Stimulated activated CD4-positive, alpha-beta T cell treated with anti-CD3 and anti-CD28 coated beads, Interleukin-1b, Interleukin-23, amount 100 ng/mL, for 48 hours (primary cell): Measurements from ENCODE around the gene MID2.
"Not testable (repeated sequence)": the region's sequence is repeated elsewhere in the genome, so short reads cannot be mapped to it uniquely, and the experiment has no call there.

Experiments
- DNase-seq: peaks from one replicate; pipeline ENCODE4 v3.0.0-alpha.2; 2020

MID2 gene, protein sequence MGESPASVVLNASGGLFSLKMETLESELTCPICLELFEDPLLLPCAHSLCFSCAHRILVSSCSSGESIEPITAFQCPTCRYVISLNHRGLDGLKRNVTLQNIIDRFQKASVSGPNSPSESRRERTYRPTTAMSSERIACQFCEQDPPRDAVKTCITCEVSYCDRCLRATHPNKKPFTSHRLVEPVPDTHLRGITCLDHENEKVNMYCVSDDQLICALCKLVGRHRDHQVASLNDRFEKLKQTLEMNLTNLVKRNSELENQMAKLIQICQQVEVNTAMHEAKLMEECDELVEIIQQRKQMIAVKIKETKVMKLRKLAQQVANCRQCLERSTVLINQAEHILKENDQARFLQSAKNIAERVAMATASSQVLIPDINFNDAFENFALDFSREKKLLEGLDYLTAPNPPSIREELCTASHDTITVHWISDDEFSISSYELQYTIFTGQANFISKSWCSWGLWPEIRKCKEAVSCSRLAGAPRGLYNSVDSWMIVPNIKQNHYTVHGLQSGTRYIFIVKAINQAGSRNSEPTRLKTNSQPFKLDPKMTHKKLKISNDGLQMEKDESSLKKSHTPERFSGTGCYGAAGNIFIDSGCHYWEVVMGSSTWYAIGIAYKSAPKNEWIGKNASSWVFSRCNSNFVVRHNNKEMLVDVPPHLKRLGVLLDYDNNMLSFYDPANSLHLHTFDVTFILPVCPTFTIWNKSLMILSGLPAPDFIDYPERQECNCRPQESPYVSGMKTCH

DNA sequence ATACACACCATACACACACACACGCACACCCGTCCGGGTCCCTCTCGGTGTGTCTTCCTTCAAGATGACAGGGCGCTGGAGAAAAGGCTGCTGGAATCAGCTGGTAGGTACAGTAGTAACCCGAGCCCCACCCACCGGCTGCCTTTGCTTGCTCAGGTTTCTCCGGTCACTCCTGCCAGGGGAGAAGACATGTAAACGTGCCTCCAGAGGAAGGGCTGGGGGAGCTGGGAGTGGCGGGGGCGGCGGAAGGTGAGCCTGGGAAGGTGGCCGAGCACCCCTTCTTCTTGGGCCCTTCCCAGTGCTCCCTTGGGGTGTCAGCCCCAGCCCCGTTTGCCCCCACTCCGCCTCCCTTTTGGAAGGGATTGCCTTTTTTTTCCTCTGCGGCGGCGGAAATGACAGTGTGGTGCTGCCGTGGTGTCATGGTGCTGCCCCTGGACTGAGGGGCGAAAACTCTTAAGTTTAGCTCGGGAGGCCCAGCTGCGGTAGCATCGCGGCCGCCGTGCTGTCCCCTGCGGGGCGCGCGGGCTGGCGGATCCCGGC lies at the start of gene MID2:
Gene MID2, plus strand, starts transcription at position 169 of the 540 bp plus-strand sequence. CDS start 561 bp downstream, outside the sequence.
- DNase-seq = peak; percentile 45

DNA sequence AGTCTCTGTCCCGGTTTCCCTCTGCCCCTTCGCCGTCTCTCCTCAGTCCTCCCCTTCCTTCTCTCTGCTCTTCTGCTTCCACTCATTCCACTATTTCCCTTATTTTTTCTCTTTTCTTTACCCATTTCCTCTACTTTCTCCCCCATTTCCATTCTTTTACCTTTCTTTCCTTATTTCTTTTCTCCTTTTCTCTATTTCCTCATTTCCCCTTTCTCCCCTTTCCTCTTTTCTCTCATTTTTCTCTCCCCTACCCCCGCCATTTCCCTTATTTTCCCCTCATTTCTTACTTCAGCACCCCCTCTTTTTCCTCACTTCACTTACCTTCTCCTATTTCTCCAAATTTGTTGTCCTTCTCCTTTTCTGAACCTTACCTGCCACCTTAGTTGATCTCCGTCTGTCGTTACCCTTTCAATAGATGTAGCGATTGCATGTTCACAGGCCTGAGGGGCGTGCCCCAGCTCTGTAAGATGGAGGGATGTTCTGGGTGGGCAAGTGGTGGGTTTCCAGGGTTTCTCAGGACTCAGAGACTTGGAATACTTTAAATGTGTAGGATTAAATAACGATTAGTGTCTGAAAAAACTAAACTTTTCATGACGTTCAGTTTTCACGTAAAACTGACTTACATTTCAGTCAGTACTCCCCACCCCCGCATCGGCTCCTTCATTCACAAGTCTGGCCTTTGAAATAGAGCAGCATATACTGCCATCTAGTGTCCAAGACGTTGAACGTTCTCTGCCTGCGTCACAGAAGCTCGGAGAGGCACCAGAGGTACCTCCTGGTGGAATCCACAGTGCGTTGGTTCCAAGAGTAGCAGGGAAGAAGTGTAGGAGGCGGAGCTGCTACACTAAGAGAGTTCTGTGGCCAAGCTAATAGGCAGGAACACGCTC lies 48.8 kb upstream of the MID2 start:
- DNase-seq = peak; percentile 76

DNA sequence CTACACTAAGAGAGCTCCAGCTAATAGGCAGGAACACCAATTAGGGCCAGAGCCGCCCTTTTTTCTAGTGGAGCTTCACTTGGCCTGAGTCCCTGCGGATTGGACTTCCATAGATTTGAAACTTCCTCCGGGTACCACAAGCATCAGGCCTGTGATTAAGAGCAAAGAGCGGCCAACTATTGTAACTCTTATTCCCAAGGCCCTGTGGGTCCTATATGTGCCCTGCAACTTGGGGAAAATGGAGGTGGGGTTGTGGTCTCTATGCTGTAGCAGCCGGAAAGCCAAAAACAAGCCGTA lies 48.2 kb upstream of the MID2 start, which contains the start of gene NCBP2L:
Gene NCBP2L, plus strand, starts transcription at position 198 of the 297 bp plus-strand sequence. CDS start 16,488 bp downstream, outside the sequence.
- no peak for DNase-seq

DNA sequence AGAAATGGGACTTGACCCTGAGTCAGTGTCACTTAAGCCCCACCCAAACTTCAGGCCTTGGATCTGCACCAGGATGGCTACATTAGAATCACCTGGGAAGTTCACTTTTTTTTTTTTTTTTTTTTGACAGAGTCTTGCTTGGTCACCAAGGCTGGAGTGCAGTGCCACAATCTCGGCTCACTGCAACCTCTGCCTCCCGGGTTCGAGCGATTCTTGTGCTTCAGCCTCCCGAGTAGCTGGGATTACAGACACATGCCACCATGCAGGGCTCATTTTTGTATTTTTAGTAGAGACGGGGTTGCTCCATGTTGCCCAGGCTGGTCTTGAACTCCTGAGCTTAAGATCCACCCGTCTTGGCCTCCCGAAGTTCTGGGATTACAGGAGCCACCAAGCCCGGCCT lies 45.1 kb upstream of the MID2 start:
- DNase-seq = no peak

DNA sequence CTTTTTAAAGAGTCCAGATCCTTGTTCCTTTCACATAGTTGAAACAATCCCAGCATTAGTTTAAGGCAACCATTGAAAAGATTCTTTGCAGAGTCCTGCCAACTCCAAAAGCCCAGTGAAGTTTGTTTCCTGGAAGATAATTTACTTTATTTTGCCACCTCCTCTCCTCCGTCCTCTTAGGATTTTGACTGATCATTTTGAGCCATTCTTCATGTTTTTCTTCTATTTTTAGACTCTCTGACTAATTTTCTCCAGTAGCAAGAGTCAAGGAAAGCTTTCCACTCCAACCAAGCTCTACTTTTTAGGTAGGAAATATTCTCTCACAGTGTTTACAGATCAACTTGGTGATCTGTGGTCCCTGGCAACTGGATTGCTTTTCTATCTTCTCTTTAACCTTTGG lies 37.8 kb upstream of the MID2 start:
- DNase-seq = no peak

DNA sequence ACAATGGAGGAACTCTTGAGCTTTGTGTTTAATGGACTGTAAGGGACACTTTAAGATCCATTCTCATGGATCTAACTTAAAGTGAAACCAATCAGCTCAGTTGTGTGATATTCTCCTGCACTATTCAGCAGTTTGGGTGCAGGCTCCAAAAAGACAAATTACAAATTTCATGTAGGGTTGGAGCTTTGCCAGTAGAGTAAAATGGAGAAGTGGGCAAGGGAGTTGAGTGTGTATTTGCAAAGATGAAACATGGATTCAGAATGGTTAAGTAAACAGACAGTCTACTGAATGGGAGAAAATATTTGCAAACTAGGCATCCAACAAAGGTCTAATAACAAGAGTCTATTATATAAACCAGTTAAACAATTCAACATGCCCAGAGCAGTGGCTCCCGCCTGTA lies 21.2 kb upstream of the MID2 start:
- DNase-seq = no peak

DNA sequence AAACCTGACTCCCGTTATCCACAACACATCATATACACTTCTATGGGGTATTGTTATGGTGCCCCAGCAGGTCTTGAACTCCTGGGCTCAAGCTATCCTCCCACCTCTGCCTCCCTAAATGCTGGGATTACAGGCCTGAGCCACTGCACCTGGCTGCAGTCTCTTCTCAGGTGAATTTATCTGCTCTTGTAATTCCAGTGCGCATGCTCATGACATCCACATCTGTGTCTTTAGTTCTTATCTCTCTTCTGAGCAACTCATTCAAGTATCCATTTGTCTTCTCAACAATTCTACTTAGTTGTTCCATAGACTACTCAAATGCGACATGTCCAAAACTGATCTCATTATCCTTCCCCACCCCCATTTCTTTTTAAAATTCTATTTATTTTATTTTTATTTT lies 20.5 kb upstream of the MID2 start:
- DNase-seq = no peak

DNA sequence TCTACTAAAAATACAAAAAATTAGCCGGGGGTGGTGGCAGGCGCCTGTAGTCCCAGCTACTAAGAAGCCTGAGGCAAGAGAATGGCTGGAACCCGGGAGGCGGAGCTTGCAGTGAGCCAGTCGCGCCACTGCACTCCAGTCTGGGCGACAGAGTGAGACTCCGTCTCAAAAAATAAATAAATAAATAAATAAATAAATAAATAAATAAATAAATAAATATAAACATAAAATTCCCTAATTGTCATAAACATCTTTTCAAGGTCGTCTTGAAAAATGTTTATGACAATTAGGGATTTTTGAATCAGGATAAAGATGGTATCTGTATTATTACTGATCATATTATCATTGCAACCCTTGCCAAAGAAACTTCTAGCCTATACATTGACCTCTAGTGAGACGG lies 15.6 kb upstream of the MID2 start:
- not testable (repeated sequence) for DNase-seq

DNA sequence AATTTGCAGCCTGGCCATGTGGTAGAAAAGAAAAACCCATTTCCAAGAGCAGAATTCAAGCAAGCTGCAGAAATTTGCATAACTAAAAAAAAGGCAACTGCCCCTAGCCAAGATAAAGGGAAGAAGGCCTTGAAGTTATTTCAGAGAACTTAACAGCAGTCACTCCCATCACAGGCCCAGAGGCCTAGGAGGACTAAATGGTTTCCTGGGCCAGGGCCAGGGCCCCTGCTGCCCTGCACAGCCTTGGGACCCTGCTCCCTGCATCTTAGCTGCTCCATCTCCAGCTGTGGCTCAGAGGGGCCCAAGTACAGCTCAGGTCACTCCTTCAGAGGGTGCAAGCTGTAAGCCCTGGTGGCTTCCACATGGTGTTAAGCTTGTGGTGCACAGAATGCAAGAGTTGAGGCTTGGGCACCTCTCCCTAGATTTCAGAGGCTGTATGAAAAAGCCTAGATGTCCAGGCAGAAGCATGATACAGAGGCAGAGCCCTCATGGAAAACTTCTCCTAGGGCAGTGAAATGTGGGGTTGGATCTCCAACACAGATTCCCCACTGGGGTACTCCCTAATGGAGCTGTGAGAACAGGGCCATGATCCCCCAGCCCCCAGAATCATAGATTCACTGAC lies 6.7 kb upstream of the MID2 start:
- no peak for DNase-seq

DNA sequence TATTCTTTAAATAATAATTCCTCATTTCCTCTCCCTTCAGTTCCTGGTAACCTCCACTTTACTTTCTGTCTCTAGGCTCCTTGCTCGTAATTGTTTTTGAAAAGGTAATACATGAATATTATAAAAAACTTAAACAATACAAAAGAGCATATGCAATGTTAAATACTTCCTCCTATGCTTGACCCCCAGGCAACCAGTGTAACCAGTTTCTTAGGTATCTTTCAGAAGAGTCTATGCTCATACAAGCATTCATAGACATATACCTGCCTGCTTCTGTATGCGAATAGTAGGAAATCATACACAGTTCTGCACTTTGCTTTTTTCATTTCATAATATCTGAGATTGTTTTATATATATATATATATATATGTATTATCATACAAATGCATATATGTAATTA lies 2.6 kb upstream of the MID2 start:
- no peak for DNase-seq

DNA sequence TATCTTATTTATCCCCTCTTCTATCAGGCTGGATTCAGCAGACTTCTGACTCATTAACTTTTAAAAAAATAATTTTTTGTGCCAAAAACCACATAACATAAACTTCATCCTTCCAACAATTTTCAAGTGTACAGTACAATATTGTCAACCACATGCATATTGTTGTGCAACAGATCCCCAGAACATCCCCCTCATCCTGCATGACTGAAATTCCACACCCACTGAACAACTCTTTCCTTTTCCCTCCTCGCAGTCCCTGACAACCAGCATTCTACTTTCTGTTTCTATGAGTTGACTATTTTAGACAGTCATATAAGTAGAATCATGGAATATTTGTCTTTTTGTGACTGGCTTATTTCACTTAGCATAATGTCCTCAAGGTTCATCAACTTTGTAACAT lies 2.2 kb upstream of the MID2 start:
- DNase-seq = no peak

DNA sequence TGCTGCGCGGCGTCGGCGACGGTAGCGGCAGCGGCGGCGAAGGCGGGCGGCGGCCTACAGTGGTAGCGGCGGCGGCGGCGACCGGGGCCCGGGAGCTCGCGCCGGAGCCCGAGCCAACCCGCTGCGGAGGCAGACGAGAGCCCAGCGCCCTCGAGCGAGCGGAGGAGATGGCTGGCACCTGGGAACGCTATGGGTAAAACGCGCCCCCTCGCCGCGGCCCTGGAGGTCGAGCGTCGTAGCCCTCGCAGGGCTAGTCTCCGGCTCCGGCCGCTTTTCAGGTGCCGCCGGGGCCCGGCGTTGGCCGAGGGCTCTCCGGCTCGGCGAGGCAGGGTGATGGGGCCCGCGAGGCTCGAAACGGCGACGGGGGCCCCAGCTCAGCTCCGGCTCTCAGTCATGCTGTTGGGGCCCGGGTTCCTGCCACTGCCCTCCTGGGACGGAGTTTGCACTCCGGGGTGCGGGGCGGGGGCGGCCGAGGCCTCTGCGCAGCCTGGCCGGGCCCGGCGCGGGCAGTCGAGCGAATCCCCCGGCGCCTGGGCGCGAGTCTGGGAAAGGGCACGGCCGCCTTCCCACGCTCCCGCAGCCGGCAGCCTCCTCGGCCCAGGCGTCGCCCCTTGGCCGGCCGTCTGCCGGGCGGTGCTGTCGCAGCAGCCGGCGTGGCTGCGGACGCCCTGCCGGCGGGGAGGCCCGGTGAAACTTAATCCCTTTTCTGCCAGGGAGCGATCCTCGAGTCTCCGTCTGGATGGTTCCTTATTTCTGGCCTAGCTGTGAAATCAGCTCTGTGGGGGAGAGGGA lies 768 bp downstream of the MID2 start:
- peak; percentile 21 for DNase-seq

DNA sequence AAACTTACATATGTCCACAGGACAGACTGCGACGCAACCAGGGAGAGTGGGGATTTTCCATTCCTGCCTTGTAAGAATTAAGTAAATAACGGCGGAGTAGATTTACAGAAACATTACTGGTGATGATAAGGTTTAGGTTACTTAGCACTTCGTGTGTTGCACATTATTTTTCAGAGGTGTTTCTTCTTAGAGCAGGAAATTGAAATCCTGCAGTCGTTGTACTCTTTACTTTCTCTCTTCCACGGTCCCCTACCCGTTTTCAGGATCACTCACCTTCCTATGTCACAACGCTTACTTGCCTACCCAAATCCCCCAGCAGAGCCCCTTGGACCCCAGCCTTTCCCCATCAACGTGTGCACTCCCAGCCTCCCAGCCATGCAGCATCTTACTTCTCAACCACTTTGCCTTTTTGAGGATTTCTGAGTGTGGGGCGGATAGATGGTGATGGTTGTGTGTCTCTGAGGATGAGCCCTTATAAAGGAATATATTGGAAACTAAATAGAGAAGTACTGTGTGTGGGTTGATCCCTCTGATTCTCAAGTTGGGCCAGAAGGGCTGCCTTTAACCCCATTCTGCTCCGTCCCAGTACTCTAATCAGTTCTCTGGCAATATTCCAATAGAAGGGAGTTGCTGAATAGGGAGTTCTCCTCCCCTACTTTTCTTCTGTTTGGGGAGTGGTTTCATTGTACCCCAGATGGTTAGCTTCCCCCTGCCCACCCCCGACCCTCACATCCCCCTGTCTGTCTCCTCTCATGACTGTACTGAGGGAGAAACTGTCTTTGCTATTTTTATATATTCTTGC lies 1.6 kb downstream of the MID2 start:
- DNase-seq = no peak

DNA sequence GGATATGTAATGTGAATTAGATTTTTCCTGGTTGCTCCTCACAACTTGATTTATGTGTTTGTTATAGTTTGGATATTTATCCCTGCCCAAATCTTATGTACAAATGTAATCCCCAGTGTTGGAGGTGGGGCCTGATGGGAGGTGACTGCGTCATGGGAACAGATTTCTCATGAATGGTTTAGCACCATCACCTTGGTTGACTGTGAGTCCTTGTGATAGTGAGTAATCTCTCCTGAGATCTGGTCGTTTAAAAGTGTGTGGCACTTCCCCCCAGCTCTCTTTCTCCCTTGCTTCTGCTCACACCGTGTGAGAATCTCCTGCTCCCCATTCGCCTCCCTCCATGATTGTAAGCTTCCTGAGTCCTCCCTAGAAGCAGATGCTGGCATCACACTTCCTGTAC lies 2.2 kb downstream of the MID2 start:
- peak; percentile 24 for DNase-seq

DNA sequence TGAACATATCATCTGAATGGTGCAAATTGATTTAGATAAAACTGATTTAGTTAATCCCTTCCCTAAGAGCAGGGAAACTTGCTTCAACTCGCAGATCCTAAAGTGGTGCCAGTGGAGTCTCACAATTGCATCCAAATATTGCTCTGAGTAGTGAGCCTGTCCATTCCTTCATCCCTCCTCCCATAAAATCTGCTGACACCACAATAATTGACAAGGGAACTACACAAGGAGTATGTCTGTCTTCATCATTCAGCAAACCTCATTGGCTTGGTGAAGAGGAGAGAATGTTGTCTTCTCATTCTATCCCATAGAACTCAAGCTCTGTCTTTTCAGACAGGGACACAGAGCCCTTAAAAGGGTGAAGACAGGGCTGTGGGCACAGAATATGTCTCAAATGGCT lies 4.2 kb downstream of the MID2 start:
- DNase-seq = no peak

DNA sequence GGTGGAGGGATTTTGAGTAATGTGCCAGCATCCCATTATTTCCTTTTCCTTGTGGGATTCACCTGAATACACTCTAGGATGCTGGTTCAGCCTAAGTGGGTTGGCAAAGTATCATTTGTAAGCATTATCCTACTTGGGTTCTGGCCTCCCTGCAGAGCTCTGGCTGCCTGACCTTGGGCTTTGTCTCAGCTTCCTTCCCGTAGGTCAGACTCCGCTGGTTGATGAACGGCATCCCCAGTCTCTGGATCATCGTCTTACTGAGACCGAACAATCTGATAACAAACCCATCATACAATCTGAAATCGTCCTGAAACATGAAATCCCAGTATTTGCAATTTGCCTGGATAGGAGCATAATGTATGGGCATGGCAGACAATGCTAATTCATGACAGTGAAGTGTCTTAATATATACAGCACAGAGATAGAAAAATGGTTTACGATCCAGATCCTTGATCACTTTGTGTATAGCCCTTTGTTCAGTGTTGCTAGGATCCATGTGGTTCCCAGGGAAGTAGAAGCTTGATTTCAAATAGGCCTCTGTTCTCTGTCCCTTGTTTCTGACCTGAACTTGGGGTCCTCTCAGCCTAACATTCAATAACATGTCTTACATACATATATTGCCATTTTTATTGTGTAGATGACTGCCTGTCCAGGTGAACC lies 5.5 kb downstream of the MID2 start:
- no peak for DNase-seq

DNA sequence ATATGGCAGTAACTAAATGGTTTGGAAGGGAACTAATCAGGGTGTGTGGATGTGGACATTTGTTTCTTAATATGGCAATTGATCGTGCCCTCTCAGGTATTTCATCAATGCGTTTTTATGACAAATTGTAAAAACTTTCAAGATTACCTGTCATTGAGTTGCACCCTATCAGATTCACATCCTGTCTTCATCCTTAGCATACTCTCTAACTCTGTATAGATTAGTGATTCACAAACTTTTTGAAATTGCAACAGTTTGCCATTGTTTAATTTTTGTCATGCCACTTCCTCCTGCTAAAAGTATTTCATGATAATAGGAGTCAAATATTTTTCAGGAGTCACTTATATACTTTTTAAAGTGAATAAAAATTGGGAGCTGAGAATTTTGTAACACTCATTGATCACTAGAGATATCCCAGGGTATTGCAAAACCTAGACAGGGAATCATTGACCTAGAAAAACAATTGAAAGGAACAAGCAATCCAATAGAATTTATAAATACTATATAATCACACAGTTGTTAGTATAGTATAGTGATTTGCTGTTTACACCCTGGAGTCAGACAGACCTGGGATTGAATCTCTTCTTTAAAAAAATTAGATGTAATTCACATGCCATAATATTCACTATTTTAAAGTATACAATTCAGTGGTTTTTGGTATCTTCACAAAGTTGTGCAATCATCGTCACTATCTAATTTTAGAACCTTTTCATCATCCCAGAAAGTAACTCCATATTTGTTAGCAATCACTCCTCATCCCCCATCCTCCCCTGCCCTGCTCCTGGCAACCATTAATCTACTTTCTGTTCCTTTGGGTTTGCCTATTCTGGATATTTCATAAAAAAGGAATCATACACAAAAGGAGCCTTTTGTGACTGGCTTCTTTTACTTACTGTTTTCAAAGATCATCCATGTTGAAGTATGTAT lies 8.9 kb downstream of the MID2 start:
- no peak for DNase-seq

DNA sequence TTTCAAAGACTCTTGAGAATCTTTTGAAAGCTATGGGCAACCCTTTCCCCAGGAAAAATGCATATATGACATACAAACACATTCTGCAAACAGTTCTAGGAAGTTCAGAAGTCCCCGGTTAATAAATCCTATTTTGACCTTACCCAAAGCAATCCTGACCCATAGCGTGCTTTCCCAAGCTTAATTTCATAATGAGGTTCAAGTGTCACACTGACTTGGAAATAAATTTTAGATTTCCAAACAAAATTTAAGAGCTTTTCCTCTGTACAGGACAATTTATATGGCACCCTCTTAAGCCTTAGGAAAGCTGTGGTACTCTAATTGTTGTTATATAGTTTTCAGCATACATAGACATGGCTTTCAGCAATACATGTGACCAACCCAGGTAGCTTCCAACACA lies 11.3 kb downstream of the MID2 start:
- no peak for DNase-seq

DNA sequence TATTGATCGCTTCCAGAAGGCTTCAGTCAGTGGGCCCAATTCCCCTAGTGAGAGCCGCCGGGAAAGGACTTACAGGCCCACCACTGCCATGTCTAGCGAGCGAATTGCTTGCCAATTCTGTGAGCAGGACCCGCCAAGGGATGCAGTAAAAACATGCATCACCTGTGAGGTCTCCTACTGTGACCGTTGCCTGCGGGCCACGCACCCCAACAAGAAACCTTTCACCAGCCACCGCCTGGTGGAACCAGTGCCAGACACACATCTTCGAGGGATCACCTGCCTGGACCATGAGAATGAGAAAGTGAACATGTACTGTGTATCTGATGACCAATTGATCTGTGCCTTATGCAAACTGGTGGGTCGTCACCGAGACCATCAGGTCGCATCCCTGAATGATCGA lies 15.3 kb downstream of the MID2 start:
- no peak for DNase-seq
